ENCODE measurements around the gene BAIAP2. TPM values are rescaled to one million over a fixed set of nuclear protein-coding genes. Genes with fewer than 3 reads are reported as not detected.

Gene BAIAP2
- total and polyA plus RNA-seq, 10 of the 15 experiments (the other 5 are each of a cell fraction or from before 2014, with no cell fraction given) = 0.15 to 1.2 (median 0.46) TPM; not detected in 2

GRCh38 chr17:81061027-81061735 is 26.2 kb downstream of the BAIAP2 start:
- TF ChIP-seq SKIL (IDR thresholded peaks at IDR 0.05; ENCODE audit: low read depth, poor library complexity, severe bottlenecking) (no peak), SREBF1 (IDR thresholded peaks at IDR 0.05; ENCODE audit: low read length) (no peak), ZNF207 (IDR thresholded peaks at IDR 0.05; ENCODE audit: borderline replicate concordance) (no peak), STAT3 (IDR thresholded peaks at IDR 0.05; ENCODE audit: low read depth, low read length) (no peak), TCF12 (IDR thresholded peaks at IDR 0.05; ENCODE audit: low read depth, low read length) (no peak)
- TF ChIP-seq, protein P1, sequence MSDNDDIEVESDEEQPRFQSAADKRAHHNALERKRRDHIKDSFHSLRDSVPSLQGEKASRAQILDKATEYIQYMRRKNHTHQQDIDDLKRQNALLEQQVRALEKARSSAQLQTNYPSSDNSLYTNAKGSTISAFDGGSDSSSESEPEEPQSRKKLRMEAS (IDR thresholded peaks at IDR 0.05; ENCODE audit: low read depth, low read length) = no peak
- TF ChIP-seq, protein P2, sequence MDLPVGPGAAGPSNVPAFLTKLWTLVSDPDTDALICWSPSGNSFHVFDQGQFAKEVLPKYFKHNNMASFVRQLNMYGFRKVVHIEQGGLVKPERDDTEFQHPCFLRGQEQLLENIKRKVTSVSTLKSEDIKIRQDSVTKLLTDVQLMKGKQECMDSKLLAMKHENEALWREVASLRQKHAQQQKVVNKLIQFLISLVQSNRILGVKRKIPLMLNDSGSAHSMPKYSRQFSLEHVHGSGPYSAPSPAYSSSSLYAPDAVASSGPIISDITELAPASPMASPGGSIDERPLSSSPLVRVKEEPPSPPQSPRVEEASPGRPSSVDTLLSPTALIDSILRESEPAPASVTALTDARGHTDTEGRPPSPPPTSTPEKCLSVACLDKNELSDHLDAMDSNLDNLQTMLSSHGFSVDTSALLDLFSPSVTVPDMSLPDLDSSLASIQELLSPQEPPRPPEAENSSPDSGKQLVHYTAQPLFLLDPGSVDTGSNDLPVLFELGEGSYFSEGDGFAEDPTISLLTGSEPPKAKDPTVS (IDR thresholded peaks at IDR 0.05; ENCODE audit: low read depth, low read length) = no peak
- Histone ChIP-seq H3K36me3 (ENCODE audit: control insufficient read depth in 2 of 2, insufficient read depth in 2 of 2, low read length in 1 of 2) (no peaks in the 10 kb centered on the region), H3K27ac (ENCODE audit: control insufficient read depth, insufficient read depth) (no peak overlapping the region), H3K4me3 (no peak overlapping the region), H3K4me2 (ENCODE audit: control insufficient read depth, insufficient read depth) (no peak overlapping the region), H3K4me1 (ENCODE audit: control insufficient read depth, insufficient read depth, low read length) (no peaks in the 10 kb centered on the region), H2AFZ (ENCODE audit: control insufficient read depth, low read depth, low read length) (no peak overlapping the region), H4K20me1 (ENCODE audit: control insufficient read depth, insufficient read depth) (0 out of 2 replicates have a peak, but pooled peaks cover 3% of the 10 kb centered on the region), H3K9me3 (replicated peaks; ENCODE audit: control insufficient read depth, insufficient read depth, low read length) (no peaks in the 10 kb centered on the region), H3K27me3 (replicated peaks in 1 of 2; ENCODE audit: control insufficient read depth in 2 of 2, insufficient read depth in 2 of 2, low read length in 1 of 2) (peaks cover 0 to 3% of the 10 kb centered on the region in 2 experiments; a peak in 2 of 4 replicates), H3K9ac (ENCODE audit: control insufficient read depth, insufficient read depth, low read length) (no peak overlapping the region), H3K79me2 (ENCODE audit: control insufficient read depth, insufficient read depth, low read length) (no peaks in the 10 kb centered on the region)
- FAIRE-seq (no peak), DNase-seq (ENCODE audit: low read depth, low spot score) (no peak), ATAC-seq (no peak)
- RAD21 ChIA-PET (ENCODE audit: unreplicated experiment) = no interaction called here
- CTCF ChIA-PET = interaction anchor here (1.1 kb wide), 1 partner anchor 55 kb away, joined by 3 read pairs; no protein-coding TSS in a partner anchor
- in situ Hi-C loops (cut with MboI) (no loop called here), intact Hi-C loops (cut with micrococcal nuclease; ENCODE audit: unreplicated experiment) (no loop called here)
- POLR2A ChIA-PET = no interaction called here
- BruUV-seq (replicated peaks) = no TSS peak
- SMC1A ChIA-PET (ENCODE audit: uncharacterized antibody, unreplicated experiment) = no interaction called here
- 57% methylated on average over 28 of the region's 28 CpGs for WGBS (ENCODE audit: insufficient coverage, insufficient replicate concordance, low lambda C conversion rate, missing lambda C conversion rate)
